ENCODE data around the gene EFNB1. TPM values are rescaled to one million over a fixed set of nuclear protein-coding genes. Genes with fewer than 3 reads are reported as not detected.
"Not testable (repeated sequence)": the region's sequence is repeated elsewhere in the genome, so short reads cannot be mapped to it uniquely, and the experiment has no call there.

EFNB1 gene
- polyA plus RNA-seq (2013, experiment 1 of 2): 20.0 TPM
- 19.2 TPM for polyA plus RNA-seq (2013, experiment 2 of 2)

- Histone ChIP-seq H3K9me3 (ENCODE audit: control insufficient read depth, low read length) (no peaks in the 10 kb centered on the region), H3K14ac (ENCODE audit: low read length in 2 of 2) (peak within 1 kb of the TSS in 1 of 2 experiments; percentile 65), H4K91ac (ENCODE audit: low read length) (no peak within 1 kb of the TSS), H3K4me3 (ENCODE audit: insufficient read depth in 1 of 2, low read depth in 1 of 2, low read length in 2 of 2) (peak within 1 kb of the TSS; percentile 67 to 82), H2BK12ac (ENCODE audit: low read length in 2 of 2) (no peak within 1 kb of the TSS), H4K8ac (ENCODE audit: low read length) (no peak within 1 kb of the TSS), H2BK5ac (ENCODE audit: low read depth, low read length, poor library complexity, severe bottlenecking) (no peak within 1 kb of the TSS), H2BK15ac (ENCODE audit: low read depth, poor library complexity, severe bottlenecking) (peak within 1 kb of the TSS; percentile 52), H3K4me2 (ENCODE audit: low read length, poor library complexity, severe bottlenecking) (peak within 1 kb of the TSS; percentile 77), H3K27ac (ENCODE audit: low read length, poor library complexity, severe bottlenecking) (peak within 1 kb of the TSS; percentile 2), H2AFZ (ENCODE audit: low read depth, low read length) (no peak within 1 kb of the TSS), H3K18ac (ENCODE audit: low read depth in 1 of 2, low read length in 2 of 2) (peak within 1 kb of the TSS in 1 of 2 experiments; percentile 90), H3K4ac (ENCODE audit: low read depth in 1 of 2, low read length in 2 of 2) (peak within 1 kb of the TSS in 1 of 2 experiments; percentile 51), H3K27me3 (ENCODE audit: control insufficient read depth in 1 of 2, insufficient read depth in 1 of 2, low read length in 2 of 2) (peaks cover 24 to 33% of the 10 kb centered on the region in 2 experiments), H3K79me1 (replicated peaks; ENCODE audit: low read length, poor library complexity, severe bottlenecking) (peaks cover 3% of the 10 kb centered on the region), H3K23ac (ENCODE audit: low read length in 2 of 2) (no peak within 1 kb of the TSS), H3K9ac (ENCODE audit: low read length) (peak within 1 kb of the TSS; percentile 86), H3K36me3 (ENCODE audit: control insufficient read depth in 1 of 2, insufficient read depth in 2 of 2, low read depth in 1 of 2, low read length in 2 of 2) (no peaks in the 10 kb centered on the region), H3K4me1 (ENCODE audit: control insufficient read depth, insufficient read depth, low read depth, low read length) (peaks cover 17% of the 10 kb centered on the region), H2AK5ac (ENCODE audit: low read length, severe bottlenecking) (no peak within 1 kb of the TSS), H2BK120ac (ENCODE audit: low read depth, low read length) (no peak within 1 kb of the TSS)
- WGBS: under 1% methylated on average over 31 of the region's 82 CpGs
- DNase-seq: peak; percentile 96
Observed at GRCh38 chrX:68828740-68829581, at the start of gene EFNB1. EFNB1 (plus strand) TSS chrX:68829021; CDS start chrX:68829777, 756 bp downstream.

- peaks cover 11% of the 10 kb centered on the region for H3K9me3 ChIP-seq (ENCODE audit: control insufficient read depth, low read length)
- H3K14ac ChIP-seq (ENCODE audit: low read length in 2 of 2); H3K23ac ChIP-seq (ENCODE audit: low read length in 2 of 2); H4K8ac ChIP-seq (ENCODE audit: low read length); H3K4me1 ChIP-seq (ENCODE audit: control insufficient read depth, insufficient read depth, low read depth, low read length); H2BK5ac ChIP-seq (ENCODE audit: low read depth, low read length, poor library complexity, severe bottlenecking); DNase-seq; H3K27ac ChIP-seq (ENCODE audit: low read length, poor library complexity, severe bottlenecking); H3K79me1 ChIP-seq (replicated peaks; ENCODE audit: low read length, poor library complexity, severe bottlenecking); H3K36me3 ChIP-seq (ENCODE audit: control insufficient read depth in 1 of 2, insufficient read depth in 2 of 2, low read depth in 1 of 2, low read length in 2 of 2); H2AFZ ChIP-seq (ENCODE audit: low read depth, low read length); H3K4ac ChIP-seq (ENCODE audit: low read depth in 1 of 2, low read length in 2 of 2); H2AK5ac ChIP-seq (ENCODE audit: low read length, severe bottlenecking); H3K18ac ChIP-seq (ENCODE audit: low read depth in 1 of 2, low read length in 2 of 2); H3K4me3 ChIP-seq (ENCODE audit: insufficient read depth in 1 of 2, low read depth in 1 of 2, low read length in 2 of 2); H4K91ac ChIP-seq (ENCODE audit: low read length); H2BK15ac ChIP-seq (ENCODE audit: low read depth, poor library complexity, severe bottlenecking); H2BK12ac ChIP-seq (ENCODE audit: low read length in 2 of 2); H3K9ac ChIP-seq (ENCODE audit: low read length); H3K4me2 ChIP-seq (ENCODE audit: low read length, poor library complexity, severe bottlenecking); H2BK120ac ChIP-seq (ENCODE audit: low read depth, low read length): not testable (repeated sequence)
- no CpG with 5 or more reads among the region's 4 CpGs for WGBS
- H3K27me3 ChIP-seq (ENCODE audit: control insufficient read depth in 1 of 2, insufficient read depth in 1 of 2, low read length in 2 of 2): peaks cover 0 to 16% of the 10 kb centered on the region in 2 experiments
Observed at GRCh38 chrX:68781295-68781694, 47.5 kb upstream of the EFNB1 start.

DNA sequence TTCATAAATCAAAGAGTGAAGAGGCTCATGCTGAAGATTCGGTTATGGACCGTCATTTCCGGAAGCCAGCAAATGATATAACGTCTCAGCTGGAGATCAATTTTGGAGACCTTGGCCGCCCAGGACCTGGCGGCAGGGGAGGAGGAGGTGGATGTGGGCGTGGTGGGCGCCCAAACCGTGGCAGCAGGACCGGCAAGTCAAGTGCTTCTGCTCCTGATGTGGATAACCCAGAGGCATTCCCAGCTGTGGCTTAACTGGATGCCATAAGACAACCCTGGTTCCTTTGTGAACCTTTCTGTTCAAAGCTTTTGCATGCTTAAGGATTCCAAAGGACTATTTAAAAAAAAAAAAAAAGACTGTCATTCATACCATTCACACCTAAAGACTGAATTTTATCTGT, 44.0 kb upstream of the EFNB1 start:
- no peaks in the 10 kb centered on the region for H3K79me1 ChIP-seq (replicated peaks; ENCODE audit: low read length, poor library complexity, severe bottlenecking)
- peaks cover 0 to 34% of the 10 kb centered on the region in 2 experiments for H3K27me3 ChIP-seq (ENCODE audit: control insufficient read depth in 1 of 2, insufficient read depth in 1 of 2, low read length in 2 of 2)
- no peak overlapping the region for H4K8ac ChIP-seq (ENCODE audit: low read length)
- H2BK5ac ChIP-seq (ENCODE audit: low read depth, low read length, poor library complexity, severe bottlenecking): no peak overlapping the region
- no peak overlapping the region for H3K4me2 ChIP-seq (ENCODE audit: low read length, poor library complexity, severe bottlenecking)
- no peak overlapping the region for H2BK12ac ChIP-seq (ENCODE audit: low read length in 2 of 2)
- H3K36me3 ChIP-seq (ENCODE audit: control insufficient read depth in 1 of 2, insufficient read depth in 2 of 2, low read depth in 1 of 2, low read length in 2 of 2): no peaks in the 10 kb centered on the region
- H3K4ac ChIP-seq (ENCODE audit: low read depth in 1 of 2, low read length in 2 of 2): no peak overlapping the region
- DNase-seq: no peak
- 86% methylated on average over 10 of the region's 10 CpGs for WGBS
- H2AFZ ChIP-seq (ENCODE audit: low read depth, low read length): no peak overlapping the region
- H2BK120ac ChIP-seq (ENCODE audit: low read depth, low read length): no peak overlapping the region
- H2BK15ac ChIP-seq (ENCODE audit: low read depth, poor library complexity, severe bottlenecking): no peak overlapping the region
- peaks cover 3% of the 10 kb centered on the region for H3K9me3 ChIP-seq (ENCODE audit: control insufficient read depth, low read length)
- no peak overlapping the region for H3K23ac ChIP-seq (ENCODE audit: low read length in 2 of 2)
- no peak overlapping the region for H3K18ac ChIP-seq (ENCODE audit: low read depth in 1 of 2, low read length in 2 of 2)
- no peak overlapping the region for H2AK5ac ChIP-seq (ENCODE audit: low read length, severe bottlenecking)
- H3K27ac ChIP-seq (ENCODE audit: low read length, poor library complexity, severe bottlenecking): no peak overlapping the region
- no peak overlapping the region for H3K14ac ChIP-seq (ENCODE audit: low read length in 2 of 2)
- H3K4me3 ChIP-seq (ENCODE audit: insufficient read depth in 1 of 2, low read depth in 1 of 2, low read length in 2 of 2): no peak overlapping the region
- no peak overlapping the region for H4K91ac ChIP-seq (ENCODE audit: low read length)
- H3K4me1 ChIP-seq (ENCODE audit: control insufficient read depth, insufficient read depth, low read depth, low read length): no peaks in the 10 kb centered on the region
- no peak overlapping the region for H3K9ac ChIP-seq (ENCODE audit: low read length)

DNA sequence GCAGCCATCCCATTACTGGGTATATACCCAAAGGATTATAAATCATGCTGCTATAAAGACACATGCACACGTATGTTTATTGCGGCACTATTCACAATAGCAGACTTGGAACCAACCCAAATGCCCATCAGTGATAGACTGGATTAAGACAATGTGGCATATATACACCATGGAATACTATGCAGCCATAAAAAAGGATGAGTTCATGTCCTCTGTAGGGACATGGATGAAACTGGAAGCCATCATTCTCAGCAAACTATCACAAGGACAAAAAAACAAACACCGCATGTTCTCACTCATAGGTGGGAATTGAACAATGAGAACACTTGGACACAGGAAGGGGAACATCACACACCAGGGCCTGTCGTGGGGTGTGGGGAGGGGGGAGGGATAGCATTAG, 42.2 kb upstream of the EFNB1 start:
- H3K9ac ChIP-seq (ENCODE audit: low read length); H4K8ac ChIP-seq (ENCODE audit: low read length); H2BK5ac ChIP-seq (ENCODE audit: low read depth, low read length, poor library complexity, severe bottlenecking); H4K91ac ChIP-seq (ENCODE audit: low read length); H3K14ac ChIP-seq (ENCODE audit: low read length in 2 of 2); H3K9me3 ChIP-seq (ENCODE audit: control insufficient read depth, low read length); H2BK12ac ChIP-seq (ENCODE audit: low read length in 2 of 2); H3K4ac ChIP-seq (ENCODE audit: low read depth in 1 of 2, low read length in 2 of 2); H3K23ac ChIP-seq (ENCODE audit: low read length in 2 of 2); H2BK15ac ChIP-seq (ENCODE audit: low read depth, poor library complexity, severe bottlenecking); H3K18ac ChIP-seq (ENCODE audit: low read depth in 1 of 2, low read length in 2 of 2); DNase-seq; H3K4me2 ChIP-seq (ENCODE audit: low read length, poor library complexity, severe bottlenecking); H2AFZ ChIP-seq (ENCODE audit: low read depth, low read length); H3K27ac ChIP-seq (ENCODE audit: low read length, poor library complexity, severe bottlenecking); H3K79me1 ChIP-seq (replicated peaks; ENCODE audit: low read length, poor library complexity, severe bottlenecking); H3K36me3 ChIP-seq (ENCODE audit: control insufficient read depth in 1 of 2, insufficient read depth in 2 of 2, low read depth in 1 of 2, low read length in 2 of 2); H2BK120ac ChIP-seq (ENCODE audit: low read depth, low read length); H3K4me1 ChIP-seq (ENCODE audit: control insufficient read depth, insufficient read depth, low read depth, low read length); H2AK5ac ChIP-seq (ENCODE audit: low read length, severe bottlenecking); H3K4me3 ChIP-seq (ENCODE audit: insufficient read depth in 1 of 2, low read depth in 1 of 2, low read length in 2 of 2): not testable (repeated sequence)
- 83% methylated on average over 1 of the region's 4 CpGs for WGBS
- peaks cover 0 to 42% of the 10 kb centered on the region in 2 experiments for H3K27me3 ChIP-seq (ENCODE audit: control insufficient read depth in 1 of 2, insufficient read depth in 1 of 2, low read length in 2 of 2)
